ENCODE data around the gene EML4.
"Not testable (repeated sequence)": the region's sequence is repeated elsewhere in the genome, so short reads cannot be mapped to it uniquely, and the experiment has no call there.

Gene EML4

DNA sequence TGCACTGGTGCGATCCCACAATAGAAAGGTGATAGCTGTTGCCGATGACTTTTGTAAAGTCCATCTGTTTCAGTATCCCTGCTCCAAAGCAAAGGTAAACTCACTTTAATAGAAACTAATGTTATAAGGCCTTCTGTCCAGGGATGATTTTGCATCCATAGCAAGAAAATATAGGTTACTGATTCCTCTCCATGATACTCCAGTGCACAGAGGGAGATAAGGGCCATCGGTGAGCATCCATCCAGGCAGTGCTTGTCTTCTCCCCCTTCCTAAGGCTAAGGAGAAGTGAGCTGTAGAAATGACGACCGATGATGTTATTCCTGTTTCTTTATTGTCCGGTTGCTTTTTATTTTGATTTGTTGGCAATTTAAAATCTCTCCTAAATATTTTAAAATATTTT lies 159.8 kb downstream of the EML4 start:
- H3K4me3 ChIP-seq (replicated peaks in 1 of 2; ENCODE audit: low read depth in 2 of 2, low read length in 2 of 2) = no peak overlapping the region
- TF ChIP-seq, protein P1, sequence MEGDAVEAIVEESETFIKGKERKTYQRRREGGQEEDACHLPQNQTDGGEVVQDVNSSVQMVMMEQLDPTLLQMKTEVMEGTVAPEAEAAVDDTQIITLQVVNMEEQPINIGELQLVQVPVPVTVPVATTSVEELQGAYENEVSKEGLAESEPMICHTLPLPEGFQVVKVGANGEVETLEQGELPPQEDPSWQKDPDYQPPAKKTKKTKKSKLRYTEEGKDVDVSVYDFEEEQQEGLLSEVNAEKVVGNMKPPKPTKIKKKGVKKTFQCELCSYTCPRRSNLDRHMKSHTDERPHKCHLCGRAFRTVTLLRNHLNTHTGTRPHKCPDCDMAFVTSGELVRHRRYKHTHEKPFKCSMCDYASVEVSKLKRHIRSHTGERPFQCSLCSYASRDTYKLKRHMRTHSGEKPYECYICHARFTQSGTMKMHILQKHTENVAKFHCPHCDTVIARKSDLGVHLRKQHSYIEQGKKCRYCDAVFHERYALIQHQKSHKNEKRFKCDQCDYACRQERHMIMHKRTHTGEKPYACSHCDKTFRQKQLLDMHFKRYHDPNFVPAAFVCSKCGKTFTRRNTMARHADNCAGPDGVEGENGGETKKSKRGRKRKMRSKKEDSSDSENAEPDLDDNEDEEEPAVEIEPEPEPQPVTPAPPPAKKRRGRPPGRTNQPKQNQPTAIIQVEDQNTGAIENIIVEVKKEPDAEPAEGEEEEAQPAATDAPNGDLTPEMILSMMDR (IDR thresholded peaks at IDR 0.05; ENCODE audit: low read depth, low read length) = no peak

DNA sequence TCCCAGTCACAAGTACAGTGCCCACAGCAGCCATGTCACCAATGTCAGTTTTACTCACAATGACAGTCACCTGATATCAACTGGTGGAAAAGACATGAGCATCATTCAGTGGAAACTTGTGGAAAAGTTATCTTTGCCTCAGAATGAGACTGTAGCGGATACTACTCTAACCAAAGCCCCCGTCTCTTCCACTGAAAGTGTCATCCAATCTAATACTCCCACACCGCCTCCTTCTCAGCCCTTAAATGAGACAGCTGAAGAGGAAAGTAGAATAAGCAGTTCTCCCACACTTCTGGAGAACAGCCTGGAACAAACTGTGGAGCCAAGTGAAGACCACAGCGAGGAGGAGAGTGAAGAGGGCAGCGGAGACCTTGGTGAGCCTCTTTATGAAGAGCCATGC lies 160.6 kb downstream of the EML4 start:
- no peak for DNase-seq (ENCODE audit: low read depth in 2 of 2)
- no peak overlapping the region for H3K4me3 ChIP-seq (replicated peaks in 1 of 2; ENCODE audit: low read depth in 2 of 2, low read length in 2 of 2)
- TF ChIP-seq, protein P1 (IDR thresholded peaks at IDR 0.05; ENCODE audit: low read depth, low read length) = no peak

More for the DNA sequence above, 159.8 kb downstream of the EML4 start:
- no peak for DNase-seq (ENCODE audit: low read depth in 2 of 2)

DNA sequence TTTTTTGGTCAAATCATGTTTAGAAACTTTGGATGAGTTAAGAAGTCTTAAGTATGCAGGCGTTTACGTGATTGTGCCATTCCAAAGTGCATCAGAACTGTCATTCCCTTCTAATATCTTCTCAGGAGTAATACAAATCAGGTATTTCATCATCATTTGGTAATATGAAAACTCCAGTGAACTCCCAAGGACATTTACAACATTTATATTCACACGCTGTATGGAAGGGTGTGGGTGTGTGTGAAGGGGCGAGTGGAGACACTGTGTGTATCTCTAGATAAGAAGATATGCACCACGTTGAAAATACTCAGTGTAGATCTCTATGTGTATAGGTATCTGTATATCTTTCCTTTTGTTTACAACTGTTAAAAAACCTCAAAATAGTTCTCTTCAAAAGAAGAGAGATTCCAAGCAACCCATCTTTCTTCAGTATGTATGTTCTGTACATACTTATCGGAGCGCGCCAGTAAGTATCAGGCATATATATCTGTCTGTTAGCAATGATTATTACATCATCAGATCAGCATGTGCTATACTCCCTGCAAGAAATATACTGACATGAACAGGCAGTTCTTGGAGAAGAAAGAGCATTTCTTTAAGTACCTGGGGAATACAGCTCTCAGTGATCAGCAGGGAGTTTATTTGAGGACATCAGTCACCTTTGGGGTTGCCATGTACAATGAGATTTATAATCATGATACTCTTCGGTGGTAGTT lies 162.6 kb downstream of the EML4 start:
- TF ChIP-seq, protein P1 (IDR thresholded peaks at IDR 0.05; ENCODE audit: low read depth, low read length) = no peak
- DNase-seq (ENCODE audit: low read depth in 2 of 2) = peak in 1 of 2 donors; percentile 27
- no peak overlapping the region for H3K4me3 ChIP-seq (replicated peaks in 1 of 2; ENCODE audit: low read depth in 2 of 2, low read length in 2 of 2)

DNA sequence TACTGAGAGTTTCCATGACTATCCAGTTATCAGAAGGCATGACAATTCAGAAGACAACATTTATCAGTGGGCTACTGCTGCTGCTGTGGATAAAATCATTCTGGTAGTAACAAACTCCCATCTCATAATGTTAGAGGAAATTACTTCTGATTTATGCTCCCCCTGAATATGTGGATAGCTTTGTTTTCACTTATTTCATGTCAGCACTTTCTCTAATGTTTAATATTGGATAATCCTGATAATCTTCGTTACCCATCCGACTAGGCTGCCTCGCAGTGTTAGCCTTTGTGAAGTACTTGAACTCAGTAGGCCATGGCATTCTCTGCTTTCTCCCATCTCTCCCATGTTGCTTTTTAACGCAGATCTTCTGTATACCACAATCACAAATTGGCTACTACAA lies 163.4 kb downstream of the EML4 start:
- H3K4me3 ChIP-seq (replicated peaks in 1 of 2; ENCODE audit: low read depth in 2 of 2, low read length in 2 of 2) = no peak overlapping the region
- DNase-seq (ENCODE audit: low read depth in 2 of 2) = no peak
- TF ChIP-seq, protein P1 (IDR thresholded peaks at IDR 0.05; ENCODE audit: low read depth, low read length) = no peak

DNA sequence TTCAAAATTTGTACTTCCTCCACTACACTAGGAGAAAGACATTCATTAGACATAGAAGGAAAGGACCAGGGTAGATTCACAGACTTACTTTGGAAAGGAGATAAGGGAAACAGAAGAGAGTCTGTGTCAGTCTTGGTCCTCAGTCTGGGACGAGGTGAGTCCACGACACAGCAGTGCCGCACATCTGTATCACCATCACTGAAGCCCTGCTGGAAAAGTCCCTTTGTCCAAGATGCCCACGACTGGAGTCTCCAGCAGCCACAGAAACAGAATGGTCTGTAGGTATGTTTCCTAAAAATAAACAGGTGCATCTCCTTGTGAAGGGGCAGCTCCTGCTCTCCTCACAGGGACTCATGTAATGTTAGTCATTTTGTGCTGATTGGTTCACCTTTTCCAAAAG lies 164.4 kb downstream of the EML4 start:
- TF ChIP-seq, protein P1 (IDR thresholded peaks at IDR 0.05; ENCODE audit: low read depth, low read length) = no peak
- H3K4me3 ChIP-seq (replicated peaks in 1 of 2; ENCODE audit: low read depth in 2 of 2, low read length in 2 of 2) = no peak overlapping the region
- no peak for DNase-seq (ENCODE audit: low read depth in 2 of 2)

DNA sequence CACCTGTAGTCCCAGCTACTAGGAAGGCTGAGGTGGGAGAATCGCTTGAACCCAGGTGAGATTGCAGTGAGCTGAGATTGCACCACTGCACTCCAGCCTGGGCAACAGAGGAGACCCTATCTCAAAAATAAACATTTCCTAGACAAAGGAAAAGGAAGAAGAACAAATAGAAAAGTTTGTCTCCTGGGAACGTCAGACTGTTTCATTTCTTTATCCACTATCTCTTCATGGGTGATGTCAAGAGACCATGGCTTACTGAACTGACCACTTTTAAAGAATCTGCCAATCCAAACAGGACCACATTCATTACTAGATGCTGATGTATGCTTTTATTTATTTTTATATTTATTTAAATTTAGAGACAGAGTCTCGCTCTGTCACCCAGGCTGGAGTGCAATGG lies 165.1 kb downstream of the EML4 start:
- H3K4me3 ChIP-seq (replicated peaks in 1 of 2; ENCODE audit: low read depth in 2 of 2, low read length in 2 of 2) = no peak overlapping the region
- DNase-seq (ENCODE audit: low read depth in 2 of 2) = no peak
- TF ChIP-seq, protein P1 (IDR thresholded peaks at IDR 0.05; ENCODE audit: low read depth, low read length) = no peak

DNA sequence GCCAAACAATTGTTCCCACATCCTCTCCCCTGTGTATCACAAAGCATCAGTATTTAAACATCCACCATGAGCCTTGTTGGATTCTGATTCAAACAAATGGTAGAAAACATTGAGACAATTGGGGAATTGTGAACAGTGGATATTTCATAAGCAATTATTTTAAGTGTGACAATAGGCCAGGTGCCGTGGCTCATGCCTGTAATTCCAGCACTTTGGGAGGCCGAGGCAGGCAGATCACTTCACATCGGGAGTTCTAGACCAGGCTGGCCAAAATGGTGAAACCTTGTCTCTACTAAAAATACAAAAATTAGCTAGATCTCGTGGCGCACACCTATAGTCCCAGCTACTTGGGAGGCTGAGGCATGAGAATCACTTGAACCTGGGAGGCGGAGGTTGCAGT lies 165.7 kb downstream of the EML4 start:
- DNase-seq (ENCODE audit: low read depth in 2 of 2); H3K4me3 ChIP-seq (replicated peaks in 1 of 2; ENCODE audit: low read depth in 2 of 2, low read length in 2 of 2): not testable (repeated sequence)
